ENCODE data around the gene C17orf67. TPM values are rescaled to one million over a fixed set of nuclear protein-coding genes. Genes with fewer than 3 reads are reported as not detected.

The C17orf67 gene
- total and polyA plus RNA-seq, 10 of the 15 experiments (the other 5 are each of a cell fraction or from before 2014, with no cell fraction given) = 0.24 to 3.3 (median 0.89) TPM

GRCh38 chr17:56809106-56809819 is 24.5 kb downstream of the C17orf67 start:
- TF ChIP-seq BCL3 (IDR thresholded peaks at IDR 0.05; ENCODE audit: borderline replicate concordance, insufficient read depth, low read depth, low read length, poor library complexity, severe bottlenecking) = peak; percentile 85
- TF ChIP-seq TCF3 (IDR thresholded peaks at IDR 0.05; ENCODE audit: borderline replicate concordance, insufficient read depth, low read depth, low read length) = 0 out of 2 replicates have a peak, but pooled peaks have one; percentile 25
- no peak for TF ChIP-seq NR2C2 (IDR thresholded peaks at IDR 0.05; ENCODE audit: borderline replicate concordance, control insufficient read depth, insufficient read length, low read depth)
- TF ChIP-seq, protein P1, sequence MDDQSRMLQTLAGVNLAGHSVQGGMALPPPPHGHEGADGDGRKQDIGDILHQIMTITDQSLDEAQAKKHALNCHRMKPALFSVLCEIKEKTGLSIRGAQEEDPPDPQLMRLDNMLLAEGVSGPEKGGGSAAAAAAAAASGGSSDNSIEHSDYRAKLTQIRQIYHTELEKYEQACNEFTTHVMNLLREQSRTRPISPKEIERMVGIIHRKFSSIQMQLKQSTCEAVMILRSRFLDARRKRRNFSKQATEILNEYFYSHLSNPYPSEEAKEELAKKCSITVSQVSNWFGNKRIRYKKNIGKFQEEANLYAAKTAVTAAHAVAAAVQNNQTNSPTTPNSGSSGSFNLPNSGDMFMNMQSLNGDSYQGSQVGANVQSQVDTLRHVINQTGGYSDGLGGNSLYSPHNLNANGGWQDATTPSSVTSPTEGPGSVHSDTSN (IDR thresholded peaks at IDR 0.05; ENCODE audit: insufficient replicate concordance, low read depth, low read length) = peak; percentile 41
- POLR2A ChIA-PET = no interaction called here
- H3K27me3 ChIP-seq (replicated peaks in 1 of 2; ENCODE audit: control insufficient read depth in 2 of 2, insufficient read depth in 2 of 2, low read length in 1 of 2) = no peaks in the 10 kb centered on the region; a peak in 1 of 4 replicates
- H3K27ac ChIP-seq (ENCODE audit: control insufficient read depth, insufficient read depth) = no peak overlapping the region
- ATAC-seq (no peak), FAIRE-seq (no peak), DNase-seq (ENCODE audit: low read depth, low spot score) (no peak)
- no peak overlapping the region for H3K4me3 ChIP-seq
- CTCF ChIA-PET = no interaction called here
- 68% methylated on average over 9 of the region's 9 CpGs for WGBS (ENCODE audit: insufficient coverage, insufficient replicate concordance, low lambda C conversion rate, missing lambda C conversion rate)
- H3K36me3 ChIP-seq (ENCODE audit: control insufficient read depth in 2 of 2, insufficient read depth in 2 of 2, low read length in 1 of 2) = no peaks in the 10 kb centered on the region
- no peaks in the 10 kb centered on the region for H3K9me3 ChIP-seq (replicated peaks; ENCODE audit: control insufficient read depth, insufficient read depth, low read length)
- H3K79me2 ChIP-seq (ENCODE audit: control insufficient read depth, insufficient read depth, low read length) = no peaks in the 10 kb centered on the region
- no peaks in the 10 kb centered on the region for H4K20me1 ChIP-seq (ENCODE audit: control insufficient read depth, insufficient read depth)
- SMC1A ChIA-PET (ENCODE audit: uncharacterized antibody, unreplicated experiment) = no interaction called here
- H3K4me1 ChIP-seq (ENCODE audit: control insufficient read depth, insufficient read depth, low read length) = no peaks in the 10 kb centered on the region
- in situ Hi-C loops (cut with MboI) = no loop called here
- H3K4me2 ChIP-seq (ENCODE audit: control insufficient read depth, insufficient read depth) = no peak overlapping the region
- RAD21 ChIA-PET (ENCODE audit: unreplicated experiment) = no interaction called here
- intact Hi-C loops (cut with micrococcal nuclease; ENCODE audit: unreplicated experiment) = no loop called here
- no TSS peak for BruUV-seq (replicated peaks)
- H3K9ac ChIP-seq (ENCODE audit: control insufficient read depth, insufficient read depth, low read length) = no peak overlapping the region
- no peak overlapping the region for H2AFZ ChIP-seq (ENCODE audit: control insufficient read depth, low read depth, low read length)
